Choroid plexus epithelial cell (primary cell): Measurements from ENCODE around the gene FYCO1.

Source experiments
- DNase-seq: peaks from one replicate; pipeline ENCODE4 v3.0.0-alpha.2; 2010; ENCODE audit warnings: low read depth
- H3K4me3 ChIP-seq: 2 replicates; pipeline ENCODE4 v1.5.1; 2011; ENCODE audit warnings: low read depth, mild to moderate bottlenecking, control low read depth, low read length, moderate library complexity
- TF ChIP-seq, protein P1 (sequence below): conservative IDR thresholded peaks from 2 replicates; pipeline ENCODE4 v1.5.1; 2011; ENCODE audit warnings: low read depth, mild to moderate bottlenecking, control low read depth, inconsistent platforms, low read length, moderate library complexity

The FYCO1 gene

DNA sequence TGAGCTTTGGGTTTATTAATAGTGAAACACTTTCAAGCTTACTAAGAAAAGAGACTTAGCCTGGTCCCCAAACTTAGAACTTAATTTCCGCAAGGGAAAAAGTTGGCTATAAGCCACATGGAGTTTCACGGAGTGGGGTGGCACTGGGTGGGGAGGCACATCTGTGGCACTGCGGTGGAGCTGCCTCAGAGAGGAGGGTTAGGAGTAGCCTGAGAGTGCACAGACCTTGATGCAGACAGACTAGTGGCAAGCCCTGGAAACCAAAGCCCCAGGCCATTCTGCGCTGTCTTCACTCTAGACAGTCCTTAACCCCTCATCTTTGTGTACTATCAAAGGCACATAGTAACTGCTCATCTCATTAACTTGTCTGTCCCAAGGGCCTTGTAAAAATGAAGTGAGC lies 30.4 kb downstream of the FYCO1 start:
- TF ChIP-seq, protein P1, sequence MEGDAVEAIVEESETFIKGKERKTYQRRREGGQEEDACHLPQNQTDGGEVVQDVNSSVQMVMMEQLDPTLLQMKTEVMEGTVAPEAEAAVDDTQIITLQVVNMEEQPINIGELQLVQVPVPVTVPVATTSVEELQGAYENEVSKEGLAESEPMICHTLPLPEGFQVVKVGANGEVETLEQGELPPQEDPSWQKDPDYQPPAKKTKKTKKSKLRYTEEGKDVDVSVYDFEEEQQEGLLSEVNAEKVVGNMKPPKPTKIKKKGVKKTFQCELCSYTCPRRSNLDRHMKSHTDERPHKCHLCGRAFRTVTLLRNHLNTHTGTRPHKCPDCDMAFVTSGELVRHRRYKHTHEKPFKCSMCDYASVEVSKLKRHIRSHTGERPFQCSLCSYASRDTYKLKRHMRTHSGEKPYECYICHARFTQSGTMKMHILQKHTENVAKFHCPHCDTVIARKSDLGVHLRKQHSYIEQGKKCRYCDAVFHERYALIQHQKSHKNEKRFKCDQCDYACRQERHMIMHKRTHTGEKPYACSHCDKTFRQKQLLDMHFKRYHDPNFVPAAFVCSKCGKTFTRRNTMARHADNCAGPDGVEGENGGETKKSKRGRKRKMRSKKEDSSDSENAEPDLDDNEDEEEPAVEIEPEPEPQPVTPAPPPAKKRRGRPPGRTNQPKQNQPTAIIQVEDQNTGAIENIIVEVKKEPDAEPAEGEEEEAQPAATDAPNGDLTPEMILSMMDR, result no peak
- no peak for DNase-seq
- H3K4me3 ChIP-seq, result no peak overlapping the region

DNA sequence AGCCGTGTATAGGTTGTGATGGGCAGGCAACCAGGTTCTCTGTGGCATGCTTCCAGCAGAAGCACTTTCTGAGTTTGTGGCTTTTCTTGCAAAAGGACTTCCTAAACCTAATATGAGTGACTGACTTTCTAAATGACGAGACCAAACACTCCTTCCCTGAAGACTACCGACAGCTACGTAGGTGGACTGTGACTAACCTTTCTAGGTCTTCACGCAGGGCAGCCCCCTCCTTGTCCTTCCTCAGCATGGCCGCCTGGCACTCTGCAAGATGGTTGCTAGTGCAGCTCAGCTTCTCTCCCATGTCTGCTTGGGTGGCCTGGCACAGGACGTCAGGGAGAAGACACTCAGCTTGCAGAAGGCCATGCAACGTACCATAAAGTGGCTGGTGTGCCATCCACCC lies 31.5 kb downstream of the FYCO1 start:
- no peak overlapping the region for H3K4me3 ChIP-seq
- DNase-seq, result no peak
- TF ChIP-seq, protein P1, result no peak

DNA sequence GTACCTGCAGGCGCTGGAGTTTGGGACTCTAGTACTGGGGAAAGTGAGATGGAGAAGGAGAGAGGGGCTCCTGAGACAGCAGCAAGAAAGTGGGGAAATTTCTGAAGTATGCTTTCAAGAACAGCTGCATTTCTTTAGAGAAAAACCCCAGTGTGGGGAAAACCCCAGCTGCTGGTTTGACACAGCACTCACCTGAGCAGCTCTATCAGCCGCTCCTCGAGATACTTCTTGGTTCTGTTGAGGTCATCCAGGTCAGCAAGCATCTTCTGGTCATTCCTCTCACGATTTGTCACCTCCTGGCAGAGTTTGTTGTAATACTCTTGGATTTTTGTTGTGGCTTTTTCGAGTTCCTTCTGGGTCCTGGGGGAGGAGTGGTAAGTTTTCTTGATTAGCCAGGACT lies 33.6 kb downstream of the FYCO1 start:
- H3K4me3 ChIP-seq, result no peak overlapping the region
- DNase-seq, result no peak
- TF ChIP-seq, protein P1, result no peak

DNA sequence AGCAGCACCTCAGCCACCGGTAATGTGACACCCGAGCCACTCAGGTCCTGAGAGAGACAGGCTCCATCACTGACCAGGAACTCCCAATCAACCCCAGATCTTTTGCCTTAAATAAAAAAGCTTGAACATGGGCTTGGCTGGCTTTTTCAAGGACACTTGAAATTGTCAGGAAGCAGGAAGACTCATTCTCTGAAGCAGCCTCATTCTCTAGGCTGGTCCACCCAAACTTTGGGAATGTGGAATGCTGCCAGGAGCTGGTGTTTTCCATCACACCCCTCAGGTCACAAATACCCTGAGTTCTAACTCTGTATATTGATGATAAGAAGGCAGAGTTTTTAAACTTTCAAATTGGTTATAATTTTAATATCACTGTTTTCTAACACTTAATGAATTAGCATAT lies 35.3 kb downstream of the FYCO1 start:
- H3K4me3 ChIP-seq, result no peak overlapping the region
- TF ChIP-seq, protein P1, result no peak
- no peak for DNase-seq

DNA sequence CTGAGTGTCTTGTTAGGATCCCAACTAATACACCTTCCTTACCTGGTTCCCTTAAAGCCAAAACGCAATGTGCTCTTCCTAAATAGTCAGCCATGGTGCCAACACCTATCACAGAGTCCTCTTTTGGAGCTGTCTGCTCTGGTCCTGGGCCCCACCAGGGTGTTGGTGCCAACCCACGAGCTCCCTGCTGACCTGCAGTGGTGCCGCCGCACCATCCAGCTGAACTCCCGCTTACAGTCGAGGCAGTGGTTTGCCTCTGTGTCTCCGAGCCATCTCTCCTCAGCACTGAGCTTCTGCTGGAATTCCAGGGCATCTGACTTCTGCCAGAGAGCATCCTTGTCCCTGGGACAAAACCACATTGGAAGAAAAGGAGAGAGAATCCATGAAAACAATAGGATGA lies 36.4 kb downstream of the FYCO1 start:
- DNase-seq, result no peak
- H3K4me3 ChIP-seq, result no peak overlapping the region
- TF ChIP-seq, protein P1, result no peak

DNA sequence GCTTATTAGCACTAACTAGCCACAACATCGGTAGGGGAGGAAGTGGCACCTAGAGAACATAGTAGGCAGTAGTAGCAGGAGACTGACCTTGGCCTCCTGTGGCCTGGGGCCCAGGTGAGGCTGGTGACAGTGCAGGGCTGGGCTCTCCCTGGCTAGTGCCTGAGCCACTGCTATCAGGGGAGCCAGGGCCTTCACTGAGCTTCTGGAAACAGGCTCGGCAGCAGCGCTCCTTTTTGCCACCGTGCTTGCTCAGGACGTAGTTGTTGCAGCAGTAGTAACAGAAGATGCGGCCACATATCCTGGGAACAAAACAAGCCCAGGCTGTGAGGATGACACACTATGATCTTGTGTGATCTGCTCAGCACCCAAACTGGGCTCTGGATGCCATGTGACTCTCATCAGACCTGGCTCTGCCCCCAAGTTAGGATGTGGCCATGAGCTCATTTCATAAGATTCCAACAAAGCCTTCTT lies 37.3 kb downstream of the FYCO1 start:
- DNase-seq, result no peak
- no peak overlapping the region for H3K4me3 ChIP-seq
- TF ChIP-seq, protein P1, result no peak

DNA sequence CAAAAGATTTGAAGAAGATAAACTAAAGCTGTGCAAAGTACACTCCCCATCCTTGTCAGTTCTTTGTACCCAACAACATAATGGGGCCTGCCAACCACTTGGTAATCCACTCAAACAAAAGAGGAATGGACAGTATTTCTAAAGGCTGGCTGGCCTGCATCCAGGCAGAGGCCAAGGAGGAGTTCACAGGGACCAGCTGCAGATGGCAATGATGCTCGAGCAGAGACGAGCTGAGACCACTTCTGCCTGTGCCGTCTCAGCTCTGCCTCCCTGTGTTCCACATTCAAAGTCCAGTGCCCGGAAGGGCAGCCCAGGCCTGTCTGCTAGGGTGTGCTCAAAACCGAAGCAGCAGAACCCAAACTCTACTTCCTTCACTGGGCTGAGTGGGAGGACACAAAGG lies 38.0 kb downstream of the FYCO1 start:
- DNase-seq, result no peak
- H3K4me3 ChIP-seq, result no peak overlapping the region
- TF ChIP-seq, protein P1, result no peak
